SHP77 treated with DMSO at 0.1 percent for 48 hours (cell line): Measurements from ENCODE around the gene IL10.
"Not testable (repeated sequence)": the region's sequence is repeated elsewhere in the genome, so short reads cannot be mapped to it uniquely, and the experiment has no call there.

ENCODE experiments used
- DNase-seq: peaks from one replicate; lab custom pipeline; 2025; lab: John Stamatoyannopoulos, UW

The IL10 gene

GRCh38 chr1:206765771-206766170 lies 6.5 kb downstream of the IL10 start:
- DNase-seq: not testable (repeated sequence)

DNA sequence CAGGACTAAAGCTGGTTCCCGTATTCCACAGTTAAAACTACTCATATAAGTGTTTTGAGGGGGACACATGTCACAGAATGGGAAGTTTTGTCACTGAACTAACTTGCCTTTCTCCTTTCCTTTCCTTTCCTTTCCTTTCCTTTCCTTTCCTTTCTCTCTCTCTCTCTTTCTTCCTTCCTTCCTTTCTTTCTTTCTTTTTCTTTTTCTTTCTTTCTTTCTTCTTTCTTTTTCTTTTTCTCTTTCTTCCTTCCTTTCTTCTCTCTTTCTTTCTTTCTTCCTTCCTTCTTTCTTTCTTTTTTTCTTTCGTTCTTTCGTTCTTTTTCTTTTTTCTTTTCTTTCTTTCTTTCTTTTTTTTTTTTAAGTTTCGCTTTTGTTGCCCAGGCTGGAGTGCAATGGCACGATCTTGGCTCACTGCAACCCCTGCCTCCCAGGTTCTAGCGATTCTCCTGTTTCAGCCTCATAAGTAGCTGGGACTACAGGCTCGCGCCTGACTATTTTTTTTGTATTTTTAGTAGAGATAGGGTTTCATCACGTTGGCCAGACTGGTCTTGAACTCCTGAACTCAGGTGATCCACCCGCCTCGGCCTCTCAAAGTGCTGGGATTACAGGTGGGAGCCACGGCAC lies 9.4 kb downstream of the IL10 start:
- DNase-seq: not testable (repeated sequence)

- no peak for DNase-seq
Measured at GRCh38 chr1:206761159-206761768, 11.0 kb downstream of the IL10 start.

- no peak for DNase-seq
Measured at GRCh38 chr1:206760590-206760989, 11.7 kb downstream of the IL10 start.

DNA sequence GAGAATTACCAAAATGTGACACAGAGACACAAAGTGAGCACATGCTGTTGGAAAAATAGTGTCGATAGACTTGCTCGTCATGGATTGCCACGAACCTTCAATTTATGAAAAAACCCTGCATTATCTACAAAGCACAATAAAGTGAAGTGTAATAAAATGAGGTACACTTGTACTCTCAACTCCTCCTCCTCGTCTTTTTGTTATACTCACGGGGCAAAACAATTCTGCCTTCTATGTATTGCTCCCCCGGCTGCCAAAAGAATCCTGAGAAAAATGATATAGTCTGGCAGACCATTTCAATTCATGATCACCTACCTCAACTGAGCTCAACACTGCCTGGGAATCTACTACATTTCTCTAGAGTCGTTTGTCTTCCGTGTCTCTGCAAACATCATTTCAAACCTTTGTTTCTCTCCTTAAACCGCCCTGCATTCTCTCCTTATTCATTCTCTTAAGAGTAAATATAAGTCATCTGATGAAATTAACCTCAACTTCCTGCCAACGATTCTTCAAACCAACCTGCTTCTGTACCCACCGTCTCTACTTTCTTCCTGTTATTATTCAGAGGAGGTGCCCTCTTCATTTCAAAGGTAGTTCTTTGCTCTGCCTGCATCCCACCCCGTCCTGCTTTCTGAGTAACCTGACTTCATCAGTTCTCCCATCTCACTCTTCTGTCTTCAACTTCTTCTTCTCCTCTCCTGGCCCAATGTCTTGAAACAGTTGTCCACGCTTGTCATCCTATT lies 14.6 kb downstream of the IL10 start:
- DNase-seq: no peak

DNA sequence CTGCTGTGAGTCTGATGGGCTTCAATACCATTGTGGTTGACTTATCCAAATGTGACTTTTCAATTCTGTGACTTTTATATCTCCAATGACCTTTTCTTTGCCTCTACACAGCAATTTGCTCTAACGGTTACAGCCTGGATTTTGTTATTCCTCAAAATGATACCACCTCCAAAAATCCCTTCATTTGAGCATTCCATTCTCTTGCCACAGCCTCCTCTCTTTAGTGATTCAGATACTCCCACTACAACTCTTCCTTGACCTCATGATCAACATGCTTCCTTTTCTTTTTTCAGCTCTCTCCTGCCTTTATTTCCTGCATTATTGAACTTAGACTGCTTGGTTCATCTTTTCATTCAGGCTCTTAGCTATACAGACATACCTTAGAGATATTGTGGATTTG lies 18.3 kb downstream of the IL10 start:
- DNase-seq: no peak

- no peak for DNase-seq
Measured at GRCh38 chr1:206753141-206753540, 19.2 kb downstream of the IL10 start.

DNA sequence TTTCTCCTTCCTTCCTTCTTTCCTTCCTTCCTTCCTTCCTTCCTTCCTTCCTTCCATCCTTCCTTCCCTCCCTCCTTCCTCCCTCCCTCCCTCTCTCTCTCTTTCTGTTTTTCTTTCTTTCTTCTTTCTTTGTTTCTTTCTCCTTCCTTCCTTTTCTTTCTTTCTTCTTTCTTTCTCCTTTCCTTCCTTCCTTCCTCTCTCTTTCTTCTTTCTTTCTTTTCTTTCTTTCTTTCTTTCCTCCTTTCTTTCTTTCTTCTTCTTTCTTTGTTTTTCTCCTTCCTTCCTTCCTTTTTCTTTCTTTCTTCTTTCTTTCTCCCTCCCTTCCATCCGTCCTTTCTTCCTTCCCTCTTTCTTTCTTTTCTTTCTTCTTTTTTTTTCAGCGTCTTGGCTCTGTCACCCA lies 19.8 kb downstream of the IL10 start:
- no peak for DNase-seq

GRCh38 chr1:206751891-206752290 lies 20.4 kb downstream of the IL10 start:
- no peak for DNase-seq

- no peak for DNase-seq
Measured at GRCh38 chr1:206748348-206749030, 23.8 kb downstream of the IL10 start.

- DNase-seq: no peak
Measured at GRCh38 chr1:206745301-206745700, 27.0 kb downstream of the IL10 start.

GRCh38 chr1:206744683-206745082 lies 27.6 kb downstream of the IL10 start:
- DNase-seq: no peak

DNA sequence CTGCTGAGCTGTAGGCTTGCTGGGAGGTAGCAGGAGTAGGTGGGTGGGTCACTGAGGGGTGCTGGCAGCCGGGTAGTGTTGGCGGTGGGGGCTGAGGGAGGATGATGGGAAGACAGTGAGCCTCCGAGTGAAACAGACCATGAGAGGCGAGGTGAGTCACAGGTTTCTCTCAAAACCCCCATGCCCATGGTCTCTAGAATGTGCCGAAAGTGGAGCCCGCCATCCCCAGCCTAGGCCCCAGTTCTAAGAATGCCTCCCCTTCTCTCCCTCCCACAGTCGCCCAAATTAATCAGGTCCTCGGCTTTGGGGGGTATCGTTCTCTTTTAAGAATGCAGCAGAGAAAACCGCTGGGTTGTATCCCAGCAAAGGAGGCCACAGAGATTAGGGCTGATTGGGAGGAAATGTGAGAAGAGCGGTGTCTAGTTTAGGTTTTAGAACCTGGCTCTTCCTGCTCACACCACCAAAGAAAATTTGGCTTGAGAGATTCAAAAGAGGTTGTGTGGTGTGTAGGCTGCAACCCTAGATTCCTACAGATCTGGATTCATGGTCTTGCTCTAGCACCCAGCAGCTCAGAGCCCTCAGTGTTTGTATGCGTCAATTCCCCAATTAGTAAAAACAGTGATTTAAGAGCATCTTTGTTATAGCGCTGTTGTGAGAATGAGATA lies 29.4 kb downstream of the IL10 start:
- DNase-seq: no peak

DNA sequence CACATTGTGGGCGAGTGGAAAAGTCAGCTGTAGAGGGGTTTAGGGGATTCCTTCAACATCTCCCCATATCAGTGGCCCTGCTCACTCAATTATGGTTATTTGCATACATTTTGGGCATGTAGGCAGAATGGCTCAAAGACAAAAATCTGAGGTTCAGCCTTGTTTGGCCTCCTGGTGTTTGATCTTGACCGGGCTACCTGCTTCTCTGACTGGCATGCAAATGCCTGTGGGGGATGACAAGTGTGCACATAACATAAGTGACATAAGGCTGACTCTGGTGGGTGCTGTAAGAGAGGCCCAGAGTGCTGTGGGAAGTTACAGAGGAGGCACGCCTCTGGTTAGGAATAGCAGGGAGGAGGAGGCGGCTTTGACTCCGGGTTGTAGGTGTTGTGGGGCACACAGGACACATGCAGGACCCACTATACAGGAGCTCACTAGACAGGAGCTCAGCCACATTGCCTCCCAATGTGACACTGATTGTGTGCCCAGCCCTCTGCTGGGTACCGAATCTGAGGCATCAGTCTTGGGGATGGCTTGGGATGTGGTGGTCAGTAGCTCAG lies 31.1 kb downstream of the IL10 start:
- no peak for DNase-seq

GRCh38 chr1:206739411-206740076 lies 32.8 kb downstream of the IL10 start:
- no peak for DNase-seq

- DNase-seq: no peak
Measured at GRCh38 chr1:206738370-206739366, 33.6 kb downstream of the IL10 start.

GRCh38 chr1:206737729-206738201 lies 34.5 kb downstream of the IL10 start:
- no peak for DNase-seq

- DNase-seq: no peak
Measured at GRCh38 chr1:206736878-206737728, 35.2 kb downstream of the IL10 start.

DNA sequence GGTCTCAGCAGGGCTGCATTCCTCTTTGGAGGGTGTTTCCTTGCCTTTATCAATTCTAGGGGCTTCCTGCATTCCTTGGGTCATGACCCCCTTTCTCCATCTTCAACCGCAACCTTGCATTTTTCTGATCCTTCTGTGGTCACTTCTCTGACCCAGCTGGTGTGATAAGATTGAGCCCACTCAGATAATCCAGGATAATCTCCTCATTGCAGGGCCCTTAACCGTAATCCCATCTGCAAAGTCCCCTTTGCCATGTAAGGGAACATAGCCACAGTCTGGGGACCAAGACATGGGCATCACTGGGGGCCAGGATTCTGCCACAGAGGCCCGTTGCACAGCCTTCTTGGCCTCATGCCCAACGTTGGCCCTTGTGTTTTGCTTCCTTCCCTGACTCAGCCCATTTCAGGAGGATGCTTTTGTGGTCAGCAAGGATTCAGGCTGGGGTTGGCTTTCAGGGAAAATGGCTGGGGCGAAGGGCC lies 36.7 kb downstream of the IL10 start:
- DNase-seq: no peak
